Upper lobe of left lung (tissue), 6 donors: ENCODE measurements around the gene SEC31B. TPM values are rescaled to one million over a fixed set of nuclear protein-coding genes. Genes with fewer than 3 reads are reported as not detected.

Experiments
- ATAC-seq, 2 donors: fragments of 200-7000 bp; cut with Tn5 transposase; one replicate each; pipeline ENCODE4 v1.9.1; 2022; ENCODE audit warnings: mild to moderate bottlenecking in 2 of 2, moderate library complexity in 2 of 2; ENCODE audit not compliant: low FRiP score in 2 of 2
- DNase-seq, 2 donors: peaks; one replicate each; pipeline ENCODE4 v3.0.0-alpha.2; 2019 to 2020
- H3K27ac ChIP-seq, 4 donors: fragments of 200-600 bp; sonication (generic); one replicate each; pipeline ENCODE4 v1.5.1; 2016 to 2019
- H3K27me3 ChIP-seq, 4 donors: fragments of 200-600 bp; sonication (generic); one replicate each; pipeline ENCODE4 v1.5.1; 2017 to 2019
- H3K36me3 ChIP-seq, 4 donors: fragments of 200-600 bp; sonication (generic); one replicate each; pipeline ENCODE4 v1.5.1; 2016 to 2019
- H3K4me1 ChIP-seq, 4 donors: fragments of 200-600 bp; sonication (generic); one replicate each; pipeline ENCODE4 v1.5.1; 2018 to 2019
- H3K4me3 ChIP-seq, 4 donors: fragments of 200-600 bp; sonication (generic); one replicate each; pipeline ENCODE4 v1.5.1; 2017 to 2019; ENCODE audit warnings: mild to moderate bottlenecking in 2 of 4, moderate library complexity in 1 of 4
- H3K9me3 ChIP-seq, 4 donors: fragments of 200-600 bp; sonication (generic); one replicate each; pipeline ENCODE4 v1.5.1; 2018 to 2019
- EP300 ChIP-seq, 4 donors: sonication (generic); formaldehyde crosslinking; IDR thresholded peaks; one replicate each; pipeline ENCODE4 v1.5.1; 2017; ENCODE audit warnings: antibody characterized with exemption in 4 of 4, control low read depth in 2 of 4
- POLR2A ChIP-seq, 4 donors: fragments of 450-650 bp; IDR thresholded peaks; one replicate each; pipeline ENCODE4 v1.5.1; 2016 to 2017; ENCODE audit warnings: antibody characterized with exemption in 4 of 4, mild to moderate bottlenecking in 2 of 4
- POLR2AphosphoS5 ChIP-seq, 2 donors: sonication (generic); formaldehyde crosslinking; IDR thresholded peaks; one replicate each; pipeline ENCODE4 v1.5.1; 2017; ENCODE audit warnings: antibody characterized with exemption in 2 of 2
- whole genome bisulfite sequencing, 2 donors: methylation state at CpG; one replicate each; pipeline ENCODE4 v1.1.5; 2017 to 2018; 5-methylcytosine and 5-hydroxymethylcytosine counted together
- total RNA-seq, 6 donors: library from RNA; depleted of rRNA in 4 of 6; stranded (reverse); fragments of >200 nt in 4 of 6; gene quantifications; one replicate each; pipeline versions ENCODE4 v1.1.0 to v1.2.1, GENCODE V29; 2016 to 2021
- TF ChIP-seq, protein P1 (sequence below), 6 experiments: fragments of 450-650 bp in 4 of 6; fragments of 200-600 bp in 2 of 6; sonication (generic) in 2 of 6; IDR thresholded peaks; one replicate each; pipeline ENCODE4 v1.5.1; 2016 to 2019; ENCODE audit warnings: antibody characterized with exemption in 6 of 6
- donor health status: DM: no; HTN: no; CAD: no; lungs with moderate emphysema.
- donor health status: DM: no; HTN: yes; CAD: no; lungs with severe emphysema.

SEC31B gene
- total RNA-seq, 6 donors from 2014 or later = 3.6 to 43.0 (median 10.3) TPM

DNA sequence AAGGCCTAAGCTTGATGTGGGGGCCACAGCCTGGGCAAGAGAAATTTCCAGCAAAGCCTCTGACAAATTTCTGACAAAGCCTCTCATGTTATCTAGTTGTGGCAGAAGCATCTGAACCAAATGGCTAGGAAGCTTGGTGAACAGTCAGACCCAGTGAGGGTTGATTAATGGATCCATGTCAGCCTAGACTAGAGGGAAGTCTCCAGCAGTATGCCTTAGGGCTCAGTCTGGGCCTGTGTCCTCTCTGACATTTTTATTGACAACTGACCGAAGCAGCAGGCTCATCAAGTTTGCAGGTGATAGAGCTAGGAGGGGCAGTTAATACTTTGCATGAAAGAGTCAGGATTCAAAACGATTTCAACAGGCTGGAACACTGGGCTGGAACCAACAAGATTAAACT lies 41.3 kb upstream of the SEC31B start:
- Histone ChIP-seq H3K4me3 (no peak overlapping the region), H3K36me3 (peaks cover 0 to 3% (median 3%) of the 10 kb centered on the region in 4 donors), H3K27me3 (peaks cover 0 to 25% (median 10%) of the 10 kb centered on the region in 4 donors), H3K4me1 (peaks cover 13 to 16% (median 14%) of the 10 kb centered on the region in 4 donors), H3K27ac (no peak overlapping the region), H3K9me3 (no peaks in the 10 kb centered on the region)
- TF ChIP-seq POLR2AphosphoS5 (IDR thresholded peaks at IDR 0.05) (no peak), POLR2A (IDR thresholded peaks at IDR 0.05) (no peak), EP300 (IDR thresholded peaks at IDR 0.05) (no peak)
- TF ChIP-seq, protein P1, sequence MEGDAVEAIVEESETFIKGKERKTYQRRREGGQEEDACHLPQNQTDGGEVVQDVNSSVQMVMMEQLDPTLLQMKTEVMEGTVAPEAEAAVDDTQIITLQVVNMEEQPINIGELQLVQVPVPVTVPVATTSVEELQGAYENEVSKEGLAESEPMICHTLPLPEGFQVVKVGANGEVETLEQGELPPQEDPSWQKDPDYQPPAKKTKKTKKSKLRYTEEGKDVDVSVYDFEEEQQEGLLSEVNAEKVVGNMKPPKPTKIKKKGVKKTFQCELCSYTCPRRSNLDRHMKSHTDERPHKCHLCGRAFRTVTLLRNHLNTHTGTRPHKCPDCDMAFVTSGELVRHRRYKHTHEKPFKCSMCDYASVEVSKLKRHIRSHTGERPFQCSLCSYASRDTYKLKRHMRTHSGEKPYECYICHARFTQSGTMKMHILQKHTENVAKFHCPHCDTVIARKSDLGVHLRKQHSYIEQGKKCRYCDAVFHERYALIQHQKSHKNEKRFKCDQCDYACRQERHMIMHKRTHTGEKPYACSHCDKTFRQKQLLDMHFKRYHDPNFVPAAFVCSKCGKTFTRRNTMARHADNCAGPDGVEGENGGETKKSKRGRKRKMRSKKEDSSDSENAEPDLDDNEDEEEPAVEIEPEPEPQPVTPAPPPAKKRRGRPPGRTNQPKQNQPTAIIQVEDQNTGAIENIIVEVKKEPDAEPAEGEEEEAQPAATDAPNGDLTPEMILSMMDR (IDR thresholded peaks at IDR 0.05) = no peak
- DNase-seq = no peak
- ATAC-seq = no peak
- WGBS, 2 donors = 82 to 83% methylated on average over 2 of the region's 2 CpGs

DNA sequence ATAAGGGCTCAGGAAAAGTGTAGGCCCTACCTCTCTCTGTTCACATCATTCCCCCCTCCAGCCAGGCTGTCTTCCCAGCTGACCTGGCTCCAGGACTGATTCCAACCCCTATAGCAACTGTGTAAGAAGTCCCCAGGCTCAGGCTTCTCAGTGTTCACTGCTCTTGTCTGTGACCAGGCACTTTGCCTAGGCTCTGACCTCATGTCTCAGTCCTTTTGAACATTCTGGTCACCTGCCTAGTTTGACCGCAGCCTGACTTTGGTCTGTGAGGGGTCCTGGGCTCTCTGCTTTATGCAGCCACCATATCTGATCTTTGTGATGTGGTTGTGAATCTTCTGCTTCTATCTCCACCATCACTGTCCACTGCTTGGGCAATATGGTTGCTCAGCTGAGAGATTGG lies 40.6 kb upstream of the SEC31B start:
- ATAC-seq (no peak), DNase-seq (no peak)
- H3K36me3 ChIP-seq = peaks cover 0 to 7% (median 4%) of the 10 kb centered on the region in 4 donors
- no peak overlapping the region for H3K4me3 ChIP-seq
- TF ChIP-seq EP300 (IDR thresholded peaks at IDR 0.05) = no peak
- no peak for TF ChIP-seq POLR2A (IDR thresholded peaks at IDR 0.05)
- no peak for TF ChIP-seq POLR2AphosphoS5 (IDR thresholded peaks at IDR 0.05)
- no peak overlapping the region for H3K27ac ChIP-seq
- no peaks in the 10 kb centered on the region for H3K9me3 ChIP-seq
- WGBS, 2 donors = 88 to 100% methylated on average over 1 of the region's 1 CpG
- peaks cover 13 to 16% (median 14%) of the 10 kb centered on the region in 4 donors for H3K4me1 ChIP-seq
- H3K27me3 ChIP-seq = peaks cover 0 to 25% (median 9%) of the 10 kb centered on the region in 4 donors

DNA sequence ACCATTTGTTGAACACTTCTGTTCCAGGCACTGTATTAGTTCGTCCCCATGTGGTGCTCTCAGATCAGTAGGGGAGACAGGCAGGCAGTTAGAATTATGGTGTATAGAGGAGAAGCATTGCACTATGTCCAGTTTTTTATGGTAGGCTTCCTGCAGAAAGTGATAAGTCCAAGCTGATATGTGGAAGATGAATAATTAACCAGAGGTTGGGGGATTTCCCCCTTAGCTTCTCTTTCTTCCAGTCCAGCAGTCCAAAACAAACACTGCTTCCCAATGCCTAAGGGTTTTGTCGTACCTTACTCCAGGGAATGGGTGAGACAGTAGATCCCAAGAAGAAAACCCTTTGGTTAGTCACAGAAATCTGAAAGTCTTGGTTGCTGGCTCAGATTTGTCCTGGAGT lies 35.2 kb upstream of the SEC31B start:
- no peaks in the 10 kb centered on the region for H3K9me3 ChIP-seq
- no peak overlapping the region for H3K4me3 ChIP-seq
- H3K27me3 ChIP-seq = no peaks in the 10 kb centered on the region
- peaks cover 0 to 22% (median 12%) of the 10 kb centered on the region in 4 donors for H3K36me3 ChIP-seq
- DNase-seq (no peak), ATAC-seq (no peak)
- TF ChIP-seq EP300 (IDR thresholded peaks at IDR 0.05) = no peak
- no peak for TF ChIP-seq POLR2AphosphoS5 (IDR thresholded peaks at IDR 0.05)
- TF ChIP-seq, protein P1 (IDR thresholded peaks at IDR 0.05) = no peak
- no peak overlapping the region for H3K27ac ChIP-seq
- no peaks in the 10 kb centered on the region for H3K4me1 ChIP-seq
- 80 to 85% methylated on average over 2 of the region's 2 CpGs for WGBS, 2 donors

DNA sequence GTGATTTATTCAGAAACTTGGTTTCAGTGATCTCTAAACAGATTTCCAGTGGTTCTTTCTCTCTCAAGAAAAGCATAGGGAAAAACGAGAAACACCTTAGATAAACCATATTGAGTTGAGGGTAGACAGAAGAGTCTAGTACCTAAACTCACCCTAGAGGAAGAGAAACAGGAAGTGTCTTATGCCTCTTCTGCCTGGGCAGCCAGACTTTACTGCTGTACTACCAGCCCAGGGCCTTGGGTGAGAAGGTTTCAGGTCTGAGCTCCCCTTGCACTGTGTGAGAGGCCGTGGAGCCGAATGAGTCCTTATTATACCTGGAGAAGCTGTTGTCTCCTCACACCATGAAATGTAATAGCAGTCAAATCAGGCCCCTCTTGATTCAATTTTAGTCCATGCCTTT lies 34.3 kb upstream of the SEC31B start:
- ATAC-seq (no peak), DNase-seq (no peak)
- TF ChIP-seq, protein P1 (IDR thresholded peaks at IDR 0.05) = no peak
- no peak for TF ChIP-seq POLR2AphosphoS5 (IDR thresholded peaks at IDR 0.05)
- TF ChIP-seq POLR2A (IDR thresholded peaks at IDR 0.05) = no peak
- TF ChIP-seq EP300 (IDR thresholded peaks at IDR 0.05) = no peak
- Histone ChIP-seq H3K4me3 (no peak overlapping the region), H3K27me3 (no peaks in the 10 kb centered on the region), H3K4me1 (no peaks in the 10 kb centered on the region), H3K27ac (no peak overlapping the region), H3K9me3 (no peaks in the 10 kb centered on the region), H3K36me3 (peaks cover 0 to 32% (median 22%) of the 10 kb centered on the region in 4 donors)
- WGBS, 2 donors = 92% methylated on average over 3 of the region's 3 CpGs

DNA sequence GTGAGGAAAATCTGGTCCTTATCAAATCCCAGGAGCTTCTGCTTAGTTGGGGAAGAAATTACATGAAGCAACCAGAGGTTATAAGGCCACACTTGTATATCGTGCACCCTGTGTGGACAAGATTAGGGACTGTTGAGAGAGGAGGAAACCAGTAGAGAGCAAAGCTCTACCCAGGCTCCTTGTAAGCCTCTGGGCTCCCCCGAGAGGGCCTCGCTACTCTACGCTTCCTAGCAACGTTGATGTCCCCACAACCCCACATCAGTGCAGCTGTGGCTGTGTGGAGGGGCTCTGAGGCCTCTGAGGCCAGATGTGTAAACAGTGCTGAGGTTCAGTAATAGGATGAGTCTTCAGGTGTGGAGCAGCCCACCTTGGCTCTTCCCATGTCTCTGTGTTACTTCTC lies 32.1 kb upstream of the SEC31B start:
- TF ChIP-seq POLR2A (IDR thresholded peaks at IDR 0.05) (no peak), POLR2AphosphoS5 (IDR thresholded peaks at IDR 0.05) (no peak), EP300 (IDR thresholded peaks at IDR 0.05) (no peak)
- TF ChIP-seq, protein P1 (IDR thresholded peaks at IDR 0.05) = no peak

More for the DNA sequence above, 32.1 kb upstream of the SEC31B start:
- 60 to 86% methylated on average over 5 of the region's 5 CpGs for WGBS, 2 donors
- H3K27ac ChIP-seq = no peak overlapping the region
- ATAC-seq (no peak), DNase-seq (no peak)
- no peaks in the 10 kb centered on the region for H3K27me3 ChIP-seq
- no peaks in the 10 kb centered on the region for H3K4me1 ChIP-seq
- H3K4me3 ChIP-seq = no peak overlapping the region
- no peaks in the 10 kb centered on the region for H3K9me3 ChIP-seq
- H3K36me3 ChIP-seq = peaks cover 15 to 54% (median 44%) of the 10 kb centered on the region in 4 donors
